ENCODE data around the gene SMYD3.

Gene SMYD3

GRCh38 chr1:246270236-246270635 is 236.8 kb downstream of the SMYD3 start:
- Histone ChIP-seq H3K27me3 (ENCODE audit: insufficient read depth, low read length, poor library complexity) (no peaks in the 10 kb centered on the region), H3K9me3 (ENCODE audit: insufficient read depth, low read length, severe bottlenecking) (peaks cover 2% of the 10 kb centered on the region), H3K79me2 (ENCODE audit: insufficient read depth, low read length) (no peaks in the 10 kb centered on the region), H4K20me1 (ENCODE audit: insufficient read depth, low read length) (no peaks in the 10 kb centered on the region), H2AFZ (ENCODE audit: low read depth, low read length) (no peak overlapping the region), H3K36me3 (ENCODE audit: insufficient read depth, low read length) (no peaks in the 10 kb centered on the region), H3K4me3 (ENCODE audit: low read depth in 1 of 2, low read length in 2 of 2) (no peak overlapping the region), H3K4me2 (ENCODE audit: insufficient read depth, low read length) (no peak overlapping the region), H3K4me1 (ENCODE audit: insufficient read depth, low read length) (no peaks in the 10 kb centered on the region), H3K9ac (ENCODE audit: low read depth, low read length) (no peak overlapping the region), H3K27ac (ENCODE audit: low read length) (no peak overlapping the region)
- ATAC-seq (ENCODE audit: insufficient read depth, low read depth) (no peak), DNase-seq (no peak)
- no peak for TF ChIP-seq CTCF (IDR thresholded peaks at IDR 0.05; ENCODE audit: borderline replicate concordance, extremely low read depth, low read length, poor library complexity, severe bottlenecking)

DNA sequence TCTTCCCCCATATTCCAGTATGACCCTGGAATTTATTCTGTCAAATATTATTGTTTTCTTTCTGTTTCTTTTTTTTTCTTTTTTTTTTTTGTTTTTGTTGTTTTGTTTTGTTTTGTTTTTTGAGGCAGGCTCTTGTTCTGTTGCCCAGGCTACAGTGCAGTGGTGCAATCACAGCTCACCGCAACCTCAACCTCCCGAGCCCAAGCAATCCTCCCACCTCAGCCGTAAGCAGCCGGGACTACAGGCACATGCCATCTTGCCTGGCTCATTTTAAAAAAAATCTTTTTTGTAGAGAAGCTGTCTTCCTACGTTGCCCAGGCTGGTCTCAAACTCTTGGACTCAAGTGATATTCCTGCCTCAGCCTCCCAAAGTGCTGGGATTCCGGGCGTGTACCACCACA is 237.6 kb downstream of the SMYD3 start:
- Histone ChIP-seq H3K27ac (ENCODE audit: low read length) (no peak overlapping the region), H3K36me3 (ENCODE audit: insufficient read depth, low read length) (no peaks in the 10 kb centered on the region), H3K9me3 (ENCODE audit: insufficient read depth, low read length, severe bottlenecking) (peaks cover 2% of the 10 kb centered on the region), H3K9ac (ENCODE audit: low read depth, low read length) (no peak overlapping the region), H3K4me3 (ENCODE audit: low read depth in 1 of 2, low read length in 2 of 2) (no peak overlapping the region), H3K79me2 (ENCODE audit: insufficient read depth, low read length) (no peaks in the 10 kb centered on the region), H3K27me3 (ENCODE audit: insufficient read depth, low read length, poor library complexity) (no peaks in the 10 kb centered on the region), H4K20me1 (ENCODE audit: insufficient read depth, low read length) (no peaks in the 10 kb centered on the region), H3K4me2 (ENCODE audit: insufficient read depth, low read length) (no peak overlapping the region), H3K4me1 (ENCODE audit: insufficient read depth, low read length) (no peaks in the 10 kb centered on the region), H2AFZ (ENCODE audit: low read depth, low read length) (no peak overlapping the region)
- TF ChIP-seq EZH2 (IDR thresholded peaks at IDR 0.05; ENCODE audit: borderline replicate concordance, low read depth, low read length, severe bottlenecking) (no peak), CTCF (IDR thresholded peaks at IDR 0.05; ENCODE audit: borderline replicate concordance, extremely low read depth, low read length, poor library complexity, severe bottlenecking) (no peak)
- DNase-seq (no peak), ATAC-seq (ENCODE audit: insufficient read depth, low read depth) (no peak)

GRCh38 chr1:246267896-246268295 is 239.2 kb downstream of the SMYD3 start:
- Histone ChIP-seq H3K4me1 (ENCODE audit: insufficient read depth, low read length) (no peaks in the 10 kb centered on the region), H3K27me3 (ENCODE audit: insufficient read depth, low read length, poor library complexity) (no peaks in the 10 kb centered on the region), H3K9me3 (ENCODE audit: insufficient read depth, low read length, severe bottlenecking) (peaks cover 1% of the 10 kb centered on the region), H3K79me2 (ENCODE audit: insufficient read depth, low read length) (no peaks in the 10 kb centered on the region), H3K4me3 (ENCODE audit: low read depth in 1 of 2, low read length in 2 of 2) (no peak overlapping the region), H3K4me2 (ENCODE audit: insufficient read depth, low read length) (no peak overlapping the region), H3K36me3 (ENCODE audit: insufficient read depth, low read length) (no peaks in the 10 kb centered on the region), H3K9ac (ENCODE audit: low read depth, low read length) (no peak overlapping the region), H4K20me1 (ENCODE audit: insufficient read depth, low read length) (no peaks in the 10 kb centered on the region), H3K27ac (ENCODE audit: low read length) (no peak overlapping the region), H2AFZ (ENCODE audit: low read depth, low read length) (no peak overlapping the region)
- no peak for TF ChIP-seq CTCF (IDR thresholded peaks at IDR 0.05; ENCODE audit: borderline replicate concordance, extremely low read depth, low read length, poor library complexity, severe bottlenecking)
- no peak for TF ChIP-seq EZH2 (IDR thresholded peaks at IDR 0.05; ENCODE audit: borderline replicate concordance, low read depth, low read length, severe bottlenecking)
- no peak for ATAC-seq (ENCODE audit: insufficient read depth, low read depth)
- DNase-seq, result no peak

GRCh38 chr1:246267426-246267825 is 239.7 kb downstream of the SMYD3 start:
- H3K9ac ChIP-seq (ENCODE audit: low read depth, low read length), result no peak overlapping the region
- H3K4me3 ChIP-seq (ENCODE audit: low read depth in 1 of 2, low read length in 2 of 2), result no peak overlapping the region
- H2AFZ ChIP-seq (ENCODE audit: low read depth, low read length), result no peak overlapping the region
- no peaks in the 10 kb centered on the region for H3K79me2 ChIP-seq (ENCODE audit: insufficient read depth, low read length)
- no peaks in the 10 kb centered on the region for H3K36me3 ChIP-seq (ENCODE audit: insufficient read depth, low read length)
- no peaks in the 10 kb centered on the region for H3K27me3 ChIP-seq (ENCODE audit: insufficient read depth, low read length, poor library complexity)
- DNase-seq (no peak), ATAC-seq (ENCODE audit: insufficient read depth, low read depth) (no peak)
- no peaks in the 10 kb centered on the region for H3K9me3 ChIP-seq (ENCODE audit: insufficient read depth, low read length, severe bottlenecking)
- no peak overlapping the region for H3K4me2 ChIP-seq (ENCODE audit: insufficient read depth, low read length)
- TF ChIP-seq EZH2 (IDR thresholded peaks at IDR 0.05; ENCODE audit: borderline replicate concordance, low read depth, low read length, severe bottlenecking), result no peak
- no peak for TF ChIP-seq CTCF (IDR thresholded peaks at IDR 0.05; ENCODE audit: borderline replicate concordance, extremely low read depth, low read length, poor library complexity, severe bottlenecking)
- no peaks in the 10 kb centered on the region for H4K20me1 ChIP-seq (ENCODE audit: insufficient read depth, low read length)
- H3K27ac ChIP-seq (ENCODE audit: low read length), result no peak overlapping the region
- no peaks in the 10 kb centered on the region for H3K4me1 ChIP-seq (ENCODE audit: insufficient read depth, low read length)

Measured in DND-41 (cell line).